GM04504 (cell line): ENCODE measurements around the gene ADGRG3.

Source experiments
- DNase-seq: peaks from one replicate; pipeline ENCODE4 v3.0.0-alpha.2; 2012; ENCODE audit warnings: low read depth

The ADGRG3 gene

DNA sequence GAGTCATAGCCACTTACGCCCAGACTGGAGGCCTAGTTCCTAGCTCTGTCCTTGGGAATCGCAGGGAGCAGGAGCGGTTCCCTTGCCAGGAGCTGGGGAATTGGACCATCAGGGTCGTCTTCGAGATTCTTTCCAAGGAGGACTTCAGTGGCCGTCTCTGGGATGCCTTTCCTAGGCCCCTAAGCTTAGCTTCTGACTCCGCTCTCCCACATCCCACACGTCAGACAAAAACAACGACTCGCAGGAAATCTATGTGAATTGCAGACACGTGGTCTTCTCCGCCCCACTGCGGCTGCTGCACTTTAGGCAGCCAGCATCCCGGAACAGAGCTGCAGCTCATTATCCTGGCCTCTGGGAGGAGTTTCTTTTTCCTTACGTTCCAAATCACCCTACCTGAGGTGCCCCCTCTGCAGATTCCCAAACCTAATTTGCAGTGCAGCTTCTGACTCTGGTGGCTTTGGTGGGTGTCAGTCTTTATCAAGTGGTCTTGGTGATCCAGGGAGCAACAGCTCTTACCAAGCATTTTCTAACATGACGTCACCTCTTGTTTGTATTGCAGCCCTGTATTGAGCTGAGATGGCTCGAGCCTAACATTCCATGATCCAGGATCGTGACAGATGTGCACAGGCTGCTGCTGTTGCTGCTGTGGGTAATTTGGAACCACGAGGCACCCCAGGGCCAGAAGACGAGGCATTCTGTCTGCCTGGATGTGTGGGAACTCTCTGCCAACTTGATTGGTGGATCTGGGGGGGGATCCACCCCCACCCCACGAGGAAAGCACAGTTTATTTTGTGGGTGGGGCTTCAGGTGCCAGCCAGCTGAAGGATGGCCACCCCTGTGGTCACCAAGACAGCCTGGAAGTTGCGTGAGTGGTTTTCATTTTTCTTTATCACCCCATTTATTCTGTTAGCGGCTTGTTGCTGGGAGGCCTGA is 68.6 kb downstream of the ADGRG3 start:
- peak; percentile 40 for DNase-seq

DNA sequence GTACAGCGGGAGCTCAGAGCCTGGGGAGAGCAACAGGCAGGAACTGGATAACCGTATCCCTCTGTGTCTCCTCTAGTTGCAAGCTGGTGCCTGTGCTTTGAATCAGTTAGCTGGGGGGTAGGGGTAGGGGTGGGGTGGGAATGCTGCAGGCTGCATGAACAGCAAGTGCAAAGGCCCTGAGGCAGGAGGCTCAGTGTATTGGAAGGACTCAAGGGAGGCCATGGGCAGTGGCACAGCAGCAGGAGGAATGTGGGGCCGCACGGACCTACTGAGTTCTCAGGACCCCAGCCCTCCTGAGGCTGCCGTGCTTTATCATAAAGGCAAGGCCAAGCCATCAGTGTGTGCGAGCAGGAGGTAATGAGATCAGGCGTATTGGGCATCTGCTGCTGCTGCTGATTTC is 70.7 kb downstream of the ADGRG3 start:
- no peak for DNase-seq
